Measurements from ENCODE around the gene DIP2C. TPM values are rescaled to one million over a fixed set of nuclear protein-coding genes. Genes with fewer than 3 reads are reported as not detected.
"Not testable (repeated sequence)": the region's sequence is repeated elsewhere in the genome, so short reads cannot be mapped to it uniquely, and the experiment has no call there.

Gene DIP2C
- total RNA-seq, 2 donors from 2014 or later = 21.1 to 23.8 TPM

- Histone ChIP-seq H3K27me3 (no peaks in the 10 kb centered on the region), H3K36me3 (peaks cover 7% of the 10 kb centered on the region), H3K4me3 (no peak overlapping the region), H3K27ac (no peak overlapping the region), H3K9me3 (no peaks in the 10 kb centered on the region), H3K4me1 (peaks cover 0 to 16% of the 10 kb centered on the region in 2 donors)
- DNase-seq (ENCODE audit: low spot score) = no peak
- no peak for TF ChIP-seq CTCF (IDR thresholded peaks at IDR 0.05)
Measured at GRCh38 chr10:307659-308058, 381.8 kb downstream of the DIP2C start.

GRCh38 chr10:306675-307185, 382.7 kb downstream of the DIP2C start:
- no peak for TF ChIP-seq CTCF (IDR thresholded peaks at IDR 0.05)
- H3K27me3 ChIP-seq = no peaks in the 10 kb centered on the region
- no peak overlapping the region for H3K27ac ChIP-seq
- H3K9me3 ChIP-seq = no peaks in the 10 kb centered on the region
- H3K36me3 ChIP-seq = peaks cover 7% of the 10 kb centered on the region
- no peak for DNase-seq (ENCODE audit: low spot score)
- peaks cover 0 to 16% of the 10 kb centered on the region in 2 donors for H3K4me1 ChIP-seq
- H3K4me3 ChIP-seq = no peak overlapping the region

- Histone ChIP-seq H3K4me3 (no peak overlapping the region), H3K27ac (no peak overlapping the region), H3K4me1 (peaks cover 0 to 16% of the 10 kb centered on the region in 2 donors), H3K9me3 (no peaks in the 10 kb centered on the region), H3K36me3 (peaks cover 7% of the 10 kb centered on the region), H3K27me3 (no peaks in the 10 kb centered on the region)
- DNase-seq (ENCODE audit: low spot score) = no peak
- TF ChIP-seq CTCF (IDR thresholded peaks at IDR 0.05) = no peak
Measured at GRCh38 chr10:306007-306674, 383.3 kb downstream of the DIP2C start.

GRCh38 chr10:305034-305433, 384.4 kb downstream of the DIP2C start:
- Histone ChIP-seq H3K9me3 (no peaks in the 10 kb centered on the region), H3K36me3 (peaks cover 7% of the 10 kb centered on the region), H3K4me1 (peaks cover 0 to 16% of the 10 kb centered on the region in 2 donors), H3K27ac (no peak overlapping the region), H3K27me3 (no peaks in the 10 kb centered on the region), H3K4me3 (no peak overlapping the region)
- no peak for DNase-seq (ENCODE audit: low spot score)
- no peak for TF ChIP-seq CTCF (IDR thresholded peaks at IDR 0.05)

- Histone ChIP-seq H3K9me3 (no peaks in the 10 kb centered on the region), H3K4me3 (no peak overlapping the region), H3K27ac (no peak overlapping the region), H3K27me3 (no peaks in the 10 kb centered on the region), H3K36me3 (no peaks in the 10 kb centered on the region), H3K4me1 (peaks cover 0 to 12% of the 10 kb centered on the region in 2 donors)
- DNase-seq (ENCODE audit: low spot score) = no peak
- TF ChIP-seq CTCF (IDR thresholded peaks at IDR 0.05) = no peak
Measured at GRCh38 chr10:301536-301935, 387.9 kb downstream of the DIP2C start.

GRCh38 chr10:300580-300979, 388.9 kb downstream of the DIP2C start:
- H3K4me1 ChIP-seq = peaks cover 0 to 12% of the 10 kb centered on the region in 2 donors
- not testable (repeated sequence) for H3K27ac ChIP-seq; H3K36me3 ChIP-seq; H3K27me3 ChIP-seq; H3K9me3 ChIP-seq; DNase-seq (ENCODE audit: low spot score); H3K4me3 ChIP-seq
